GM18511 (cell line): ENCODE measurements around the gene CAMK2B.

Experiments
- ATAC-seq: cut with Tn5 transposase; IDR thresholded peaks from one replicate; pipeline ENCODE4 v1.9.1; 2021; ENCODE audit warnings: mild to moderate bottlenecking, moderate library complexity; ENCODE audit not compliant: unreplicated experiment

CAMK2B gene

DNA sequence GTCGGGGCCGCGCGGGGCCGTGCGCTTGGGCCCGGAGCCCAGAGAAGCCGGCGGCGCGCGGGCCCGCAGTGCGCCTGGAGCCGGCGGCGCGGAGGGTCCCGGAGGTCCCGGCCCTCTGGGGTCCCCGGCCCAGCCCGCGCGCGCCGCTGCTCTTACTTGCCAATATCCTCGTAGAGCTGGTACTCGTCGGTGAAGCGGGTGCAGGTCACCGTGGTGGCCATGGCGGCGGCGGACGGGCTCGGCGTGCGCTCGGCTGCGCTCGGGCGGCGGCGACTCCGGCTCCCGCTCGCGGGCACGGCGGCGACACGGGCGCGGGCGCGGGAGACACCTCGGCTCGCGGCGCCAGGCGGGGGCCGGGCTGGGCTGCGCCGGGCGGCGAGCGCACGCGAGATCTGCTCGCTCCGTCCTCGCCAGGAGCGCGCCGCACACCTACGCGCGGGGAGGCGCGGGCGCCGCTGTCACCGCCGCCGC lies at the start of gene CAMK2B:
Gene CAMK2B (minus strand): TSS at position 394 of the 471 bp plus-strand sequence. CDS start 173 bp downstream, at position 221.
- ATAC-seq, result no peak

- no peak for ATAC-seq
Observed at GRCh38 chr7:44374007-44374763, 48.8 kb upstream of the CAMK2B start.

DNA sequence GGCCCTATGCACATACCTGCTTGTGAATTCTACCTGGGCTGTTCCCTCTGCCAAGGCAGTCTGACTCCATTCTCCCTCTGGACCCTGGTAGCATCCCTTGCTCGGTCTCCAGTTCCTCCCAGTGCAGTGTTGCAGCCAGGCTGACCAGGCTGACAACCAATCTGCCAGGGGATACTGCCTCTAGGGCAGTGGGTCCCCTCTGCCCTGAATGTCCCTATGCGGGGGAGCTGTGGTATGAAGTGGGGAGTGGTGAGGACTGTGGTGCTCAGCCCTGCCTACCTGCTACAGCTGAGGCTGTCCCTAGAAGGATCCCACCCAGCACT lies 48.0 kb upstream of the CAMK2B start:
- ATAC-seq, result no peak

DNA sequence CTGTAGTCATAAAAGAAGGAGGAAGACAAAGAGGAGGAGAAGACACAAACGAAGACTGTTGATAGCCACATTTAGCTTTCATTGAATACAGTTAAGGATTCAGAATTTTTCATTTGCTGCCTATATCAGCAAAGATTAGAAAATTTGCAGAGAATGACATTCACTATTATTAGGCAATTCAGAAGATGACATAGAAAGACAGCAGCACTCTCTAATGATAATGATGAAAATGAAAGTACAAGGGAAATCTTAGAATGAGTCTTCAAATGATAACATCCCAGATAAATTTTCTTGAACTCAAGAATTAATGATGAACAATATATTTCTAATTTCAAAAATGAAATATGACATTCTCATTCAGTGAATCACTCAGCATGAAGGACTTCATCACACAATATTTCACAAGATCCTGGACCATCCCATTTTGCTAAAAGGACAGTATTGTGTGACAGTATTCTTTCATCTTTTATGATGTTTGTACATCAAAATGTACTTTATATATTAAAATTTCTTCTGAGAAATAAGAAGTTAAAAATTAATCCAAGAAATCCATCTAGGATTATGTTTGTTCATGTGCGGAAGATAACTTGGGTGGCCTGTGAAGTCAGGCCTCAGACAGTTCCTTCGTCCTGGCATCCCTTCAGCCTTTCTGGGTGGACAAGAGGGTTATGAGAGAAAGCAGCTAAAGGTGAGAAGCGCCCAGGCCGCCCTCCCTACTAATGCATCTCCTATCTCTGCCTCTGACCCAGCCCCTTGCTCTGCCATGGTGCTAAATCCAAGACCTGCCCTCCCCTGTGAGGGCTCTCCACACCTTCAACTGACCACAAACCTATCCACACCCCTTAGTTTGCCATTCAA lies 47.4 kb upstream of the CAMK2B start:
- no peak for ATAC-seq

DNA sequence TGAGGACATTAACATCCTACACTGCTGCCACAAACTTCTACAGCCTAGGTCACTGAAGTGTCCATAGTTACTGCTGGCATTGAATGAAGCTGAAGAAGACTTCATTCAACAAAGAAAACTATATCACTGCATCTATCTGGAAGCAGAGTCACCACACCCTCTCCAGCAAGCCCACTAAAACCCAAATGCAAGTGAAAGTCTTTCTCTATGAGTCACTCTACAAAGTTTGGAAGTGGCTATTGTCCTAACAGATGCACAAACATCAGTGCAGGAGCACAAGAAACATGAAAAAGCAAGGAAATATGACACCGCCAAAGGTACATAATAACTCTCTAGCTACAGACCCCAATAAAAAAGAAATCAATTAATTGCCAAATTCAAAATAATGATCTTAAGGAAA lies 43.5 kb upstream of the CAMK2B start:
- ATAC-seq, result no peak

GRCh38 chr7:44368455-44368854 lies 43.1 kb upstream of the CAMK2B start:
- ATAC-seq, result no peak

DNA sequence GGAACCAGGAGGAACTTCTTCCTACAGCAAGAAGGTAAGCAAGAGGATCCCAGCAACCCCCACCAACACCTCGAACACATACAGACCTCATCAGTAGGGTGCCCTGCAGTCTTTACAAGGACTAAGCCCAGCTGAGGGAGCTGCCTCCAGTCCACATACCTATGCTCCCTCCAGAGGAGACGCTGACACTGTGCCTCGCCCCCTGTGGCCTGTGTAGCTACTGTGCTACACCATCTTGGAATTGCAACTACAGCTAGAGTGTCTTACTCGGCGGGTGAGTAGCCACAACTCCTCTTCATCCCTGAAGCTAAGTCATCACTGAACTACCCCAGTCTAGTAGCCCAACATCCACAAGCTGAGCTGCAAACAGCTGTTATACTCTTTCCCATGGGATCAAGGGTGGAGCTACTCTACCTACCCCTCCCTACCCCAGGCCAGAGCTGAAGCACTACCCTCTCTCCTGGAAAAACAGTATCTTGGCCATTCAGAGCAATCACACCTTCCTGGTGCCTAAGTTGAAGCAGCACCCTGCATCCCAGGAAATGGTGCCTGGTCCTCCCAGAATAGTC lies 42.2 kb upstream of the CAMK2B start:
- no peak for ATAC-seq

GRCh38 chr7:44366986-44367385 lies 41.6 kb upstream of the CAMK2B start:
- ATAC-seq, result no peak

GRCh38 chr7:44353668-44354067 lies 28.3 kb upstream of the CAMK2B start:
- no peak for ATAC-seq

DNA sequence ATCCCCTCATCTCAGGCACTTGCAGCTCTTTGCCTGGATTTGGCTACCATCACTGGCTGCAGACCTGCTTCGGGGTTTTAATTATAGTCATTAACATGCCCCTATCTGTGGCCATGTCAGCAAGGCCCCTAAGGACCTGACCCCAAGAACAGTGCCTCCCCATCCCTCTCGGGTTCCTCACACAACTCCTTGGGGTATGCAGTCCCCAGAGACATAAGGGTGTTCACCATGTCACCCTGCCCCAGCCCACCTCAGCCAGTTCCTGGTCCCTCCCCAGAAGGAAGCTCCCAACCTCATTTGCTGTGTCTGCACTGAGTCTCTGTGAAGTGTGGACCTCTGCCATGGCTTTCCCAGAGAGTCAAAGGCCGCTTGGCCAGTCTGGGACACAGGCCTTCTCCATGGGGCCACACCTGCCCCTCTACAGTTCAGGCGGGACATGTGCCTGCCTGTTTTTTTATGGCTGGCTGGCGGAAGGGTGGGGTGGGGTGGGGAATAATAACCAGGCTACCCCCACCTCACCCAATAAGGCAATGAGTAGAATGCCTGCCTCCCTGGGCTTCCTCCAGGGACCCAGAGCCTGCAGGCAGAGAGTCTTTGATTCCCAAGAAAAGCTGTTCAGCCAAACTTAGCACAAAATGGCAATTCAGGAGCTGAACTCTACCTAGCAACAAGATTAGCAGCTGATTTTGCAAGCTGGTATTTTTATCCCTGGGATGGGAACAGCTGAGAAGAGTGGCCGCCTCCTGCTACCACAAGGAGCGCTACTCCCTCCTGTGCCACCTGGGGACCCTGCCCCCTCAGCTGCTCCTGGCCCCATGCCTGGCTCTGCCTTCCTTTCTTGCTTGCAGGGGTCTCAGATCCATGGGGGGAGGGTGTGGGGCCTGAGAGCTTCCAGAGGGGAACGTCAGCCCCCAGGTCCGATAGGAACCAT lies 23.7 kb upstream of the CAMK2B start:
- ATAC-seq, result no peak

DNA sequence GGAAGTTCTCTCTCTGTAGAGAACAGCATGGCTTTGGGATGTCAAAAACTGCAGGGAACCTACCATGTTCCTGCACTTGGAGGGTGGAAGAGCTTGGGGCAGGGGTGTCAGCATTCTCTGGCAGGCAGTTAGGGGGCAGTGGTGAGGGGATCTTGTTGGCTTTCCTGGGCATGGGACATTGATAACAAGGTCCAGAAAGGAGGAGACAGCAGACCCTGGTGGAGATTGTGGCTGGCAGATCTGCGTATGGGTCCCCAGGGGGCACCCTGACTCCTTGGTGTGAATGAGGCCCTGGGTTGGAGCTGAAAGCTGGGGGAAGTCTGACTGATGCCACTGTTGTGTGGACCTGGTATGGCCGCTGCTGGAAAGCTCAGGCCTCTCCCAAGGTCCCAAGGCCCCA lies 22.9 kb upstream of the CAMK2B start:
- ATAC-seq, result no peak

- ATAC-seq, result no peak
Observed at GRCh38 chr7:44347546-44348114, 22.2 kb upstream of the CAMK2B start.

DNA sequence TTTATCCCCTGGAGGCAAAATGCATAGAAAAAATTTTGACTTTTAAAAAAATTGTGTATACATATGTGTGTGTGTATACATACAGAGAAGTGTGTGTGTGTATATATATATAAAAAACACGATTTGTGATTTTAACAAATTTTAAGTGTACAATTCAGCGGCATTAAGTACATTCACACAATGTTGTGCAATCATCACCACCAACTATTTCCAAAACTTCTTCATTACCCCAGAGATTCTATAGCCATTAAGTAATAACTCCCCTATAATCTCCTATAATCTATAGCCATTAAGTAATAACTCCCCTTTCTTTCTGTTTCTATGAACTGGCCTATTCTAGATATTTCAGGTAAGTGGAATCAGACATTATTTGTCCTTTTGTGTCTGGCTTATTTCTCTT lies 20.7 kb upstream of the CAMK2B start:
- no peak for ATAC-seq

- no peak for ATAC-seq
Observed at GRCh38 chr7:44341401-44341800, 16.0 kb upstream of the CAMK2B start.

DNA sequence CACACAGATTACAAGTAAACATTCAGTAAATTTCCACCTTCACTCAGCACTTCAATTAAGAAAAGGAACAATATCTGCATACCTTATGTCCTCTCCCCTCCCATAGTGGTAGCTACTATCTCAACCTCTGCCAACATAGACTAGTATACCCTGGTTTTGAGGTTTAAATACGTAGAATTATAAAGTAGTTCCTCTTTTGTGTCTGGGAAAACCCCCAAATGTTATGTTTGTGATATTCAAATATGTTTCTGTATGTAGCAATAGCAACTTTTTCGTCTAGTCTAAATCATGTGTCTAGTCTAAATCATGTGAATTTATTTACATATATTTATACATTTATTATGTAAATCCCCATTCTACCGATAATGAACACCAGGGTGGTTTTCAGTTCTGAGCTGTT lies 13.2 kb upstream of the CAMK2B start:
- ATAC-seq, result peak; percentile 52

DNA sequence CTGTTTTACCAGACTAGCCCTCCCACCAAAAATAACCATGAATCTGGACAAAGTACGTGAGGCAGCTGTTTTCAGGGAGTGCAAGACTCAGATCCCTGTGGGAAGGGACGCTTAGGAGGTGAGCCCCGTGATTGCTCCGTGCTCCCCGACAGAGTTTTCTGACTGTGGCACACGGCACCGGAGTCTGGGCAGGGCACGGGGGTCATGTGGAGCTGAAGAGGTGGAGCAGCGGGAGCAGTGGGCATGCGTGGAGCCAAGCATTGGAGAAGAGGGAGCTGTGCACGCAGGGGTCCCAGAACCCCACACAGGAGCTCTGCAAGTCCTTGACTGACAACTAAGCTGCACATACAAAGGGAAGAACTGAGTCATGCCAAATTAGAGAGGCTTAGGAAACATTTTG lies 11.1 kb upstream of the CAMK2B start:
- no peak for ATAC-seq

GRCh38 chr7:44335184-44335583 lies 9.8 kb upstream of the CAMK2B start:
- ATAC-seq, result no peak

GRCh38 chr7:44334734-44335097 lies 9.3 kb upstream of the CAMK2B start:
- no peak for ATAC-seq

GRCh38 chr7:44333911-44334733 lies 8.7 kb upstream of the CAMK2B start:
- ATAC-seq, result no peak

DNA sequence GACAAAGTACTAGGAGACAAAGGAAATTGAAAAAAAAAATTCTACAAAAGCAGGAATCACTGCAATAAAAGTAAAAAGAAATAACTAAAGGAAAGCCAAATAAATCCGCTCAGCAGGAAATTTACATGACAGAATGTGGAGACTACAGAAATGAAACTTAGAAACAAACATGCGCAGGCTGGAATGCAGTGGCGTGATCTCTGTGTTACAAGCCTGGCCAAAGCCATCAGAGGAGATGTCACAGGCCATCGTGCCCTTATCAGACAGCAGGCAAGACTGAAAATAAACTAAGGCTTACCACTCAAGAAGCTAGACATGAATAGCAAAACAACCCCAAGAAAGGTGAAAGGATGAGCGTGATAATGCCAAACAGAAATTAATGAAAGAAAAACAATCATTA lies 6.3 kb upstream of the CAMK2B start:
- ATAC-seq, result no peak
